ENCODE data around the gene SLCO2A1.
A peak's percentile ranks its signal among the peaks of the same experiment; 100 is the strongest.

Gene SLCO2A1

GRCh38 chr3:133994166-133994890, 35.4 kb downstream of the SLCO2A1 start:
- ATAC-seq (ENCODE audit: low read depth) = no peak
- H3K4me3 ChIP-seq (ENCODE audit: severe bottlenecking) = no peak overlapping the region
- H3K27ac ChIP-seq (ENCODE audit: poor library complexity, severe bottlenecking) = no peak overlapping the region
- no peaks in the 10 kb centered on the region for H3K9me3 ChIP-seq (ENCODE audit: severe bottlenecking)
- H3K4me1 ChIP-seq (ENCODE audit: insufficient read depth, poor library complexity, severe bottlenecking) = peaks cover 5% of the 10 kb centered on the region
- no peaks in the 10 kb centered on the region for H3K27me3 ChIP-seq (ENCODE audit: insufficient read depth, poor library complexity, severe bottlenecking)
- H3K36me3 ChIP-seq (ENCODE audit: low read depth) = no peaks in the 10 kb centered on the region
- DNase-seq (ENCODE audit: low spot score) = no peak
- TF ChIP-seq CTCF (IDR thresholded peaks at IDR 0.05; ENCODE audit: poor library complexity, severe bottlenecking) = no peak

- Histone ChIP-seq H3K4me3 (ENCODE audit: severe bottlenecking) (no peak overlapping the region), H3K27ac (ENCODE audit: poor library complexity, severe bottlenecking) (no peak overlapping the region), H3K9me3 (ENCODE audit: severe bottlenecking) (no peaks in the 10 kb centered on the region), H3K27me3 (ENCODE audit: insufficient read depth, poor library complexity, severe bottlenecking) (no peaks in the 10 kb centered on the region), H3K36me3 (ENCODE audit: low read depth) (no peaks in the 10 kb centered on the region), H3K4me1 (ENCODE audit: insufficient read depth, poor library complexity, severe bottlenecking) (peaks cover 17% of the 10 kb centered on the region)
- DNase-seq (ENCODE audit: low spot score) (no peak), ATAC-seq (ENCODE audit: low read depth) (no peak)
- TF ChIP-seq CTCF (IDR thresholded peaks at IDR 0.05; ENCODE audit: poor library complexity, severe bottlenecking) = no peak
Observed at GRCh38 chr3:133992951-133993620, 36.6 kb downstream of the SLCO2A1 start.

- Histone ChIP-seq H3K27ac (ENCODE audit: poor library complexity, severe bottlenecking) (no peak overlapping the region), H3K36me3 (ENCODE audit: low read depth) (no peaks in the 10 kb centered on the region), H3K27me3 (ENCODE audit: insufficient read depth, poor library complexity, severe bottlenecking) (no peaks in the 10 kb centered on the region), H3K9me3 (ENCODE audit: severe bottlenecking) (no peaks in the 10 kb centered on the region), H3K4me1 (ENCODE audit: insufficient read depth, poor library complexity, severe bottlenecking) (peaks cover 17% of the 10 kb centered on the region), H3K4me3 (ENCODE audit: severe bottlenecking) (no peak overlapping the region)
- 0 out of 3 replicates have a peak, but pooled peaks have one; percentile 26 for ATAC-seq (ENCODE audit: low read depth)
- no peak for TF ChIP-seq CTCF (IDR thresholded peaks at IDR 0.05; ENCODE audit: poor library complexity, severe bottlenecking)
- DNase-seq (ENCODE audit: low spot score) = no peak
Observed at GRCh38 chr3:133992381-133992780, 37.3 kb downstream of the SLCO2A1 start.

- DNase-seq (ENCODE audit: low spot score) = no peak
- no peak overlapping the region for H3K4me3 ChIP-seq (ENCODE audit: severe bottlenecking)
- peaks cover 17% of the 10 kb centered on the region for H3K4me1 ChIP-seq (ENCODE audit: insufficient read depth, poor library complexity, severe bottlenecking)
Observed at GRCh38 chr3:133991637-133992036, 38.1 kb downstream of the SLCO2A1 start.

More at GRCh38 chr3:133991637-133992036, 38.1 kb downstream of the SLCO2A1 start:
- H3K27me3 ChIP-seq (ENCODE audit: insufficient read depth, poor library complexity, severe bottlenecking) = no peaks in the 10 kb centered on the region
- no peak overlapping the region for H3K27ac ChIP-seq (ENCODE audit: poor library complexity, severe bottlenecking)
- H3K36me3 ChIP-seq (ENCODE audit: low read depth) = no peaks in the 10 kb centered on the region
- no peak for ATAC-seq (ENCODE audit: low read depth)
- no peak for TF ChIP-seq CTCF (IDR thresholded peaks at IDR 0.05; ENCODE audit: poor library complexity, severe bottlenecking)
- H3K9me3 ChIP-seq (ENCODE audit: severe bottlenecking) = no peaks in the 10 kb centered on the region

Data from RWPE2 (cell line).